ENCODE data around the gene UNC13B. TPM values are rescaled to one million over a fixed set of nuclear protein-coding genes. Genes with fewer than 3 reads are reported as not detected.

Gene UNC13B
- total RNA-seq, 1 experiment from 2014 or later = 17.6 TPM

DNA sequence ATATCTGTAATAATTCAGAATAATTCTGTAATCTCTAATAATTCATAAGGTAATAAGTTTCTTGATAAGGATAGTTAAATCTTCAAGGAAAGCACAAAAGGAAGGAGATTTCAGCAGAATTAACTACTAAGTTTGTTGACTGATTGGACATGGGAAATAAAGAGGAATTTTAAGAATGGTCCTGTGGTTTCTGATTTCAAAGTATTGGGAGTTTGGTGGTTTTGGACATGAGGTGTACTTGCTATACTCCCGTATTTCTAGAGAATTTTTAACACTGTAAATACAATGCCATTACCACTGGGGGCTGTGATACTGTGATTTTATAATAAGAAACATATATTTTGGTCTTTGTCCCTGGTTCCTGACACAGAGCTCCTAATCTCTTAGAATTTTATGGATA is 123.9 kb downstream of the UNC13B start:
- BruUV-seq (replicated peaks) = no TSS peak
- no peak overlapping the region for H2AFZ ChIP-seq (ENCODE audit: low read depth, low read length, poor library complexity, severe bottlenecking)
- POLR2A ChIA-PET = no interaction called here
- no peaks in the 10 kb centered on the region for H3K9me3 ChIP-seq (ENCODE audit: control insufficient read depth in 1 of 2, insufficient read depth in 1 of 2, low read depth in 1 of 2, low read length in 2 of 2)
- CTCF ChIA-PET = no interaction called here
- RAD21 ChIA-PET (ENCODE audit: low non-redundant PET in 1 of 2, low total read pairs in 2 of 2, uncharacterized antibody in 2 of 2, unreplicated experiment in 2 of 2) = no interaction called here
- DNase-seq (ENCODE audit: low read depth, low spot score) (no peak), ATAC-seq (no peak)
- H3K4me2 ChIP-seq (ENCODE audit: low read length) = no peak overlapping the region
- H3K4me3 ChIP-seq (replicated peaks in 1 of 2; ENCODE audit: low read depth in 1 of 2, low read length in 2 of 2) = no peak overlapping the region
- no peaks in the 10 kb centered on the region for H3K4me1 ChIP-seq (ENCODE audit: control insufficient read depth in 1 of 2, insufficient read depth in 2 of 2, low read length in 2 of 2)
- no peak overlapping the region for H3K9ac ChIP-seq (ENCODE audit: low read length)
- no peak for TF ChIP-seq EGR1 (IDR thresholded peaks at IDR 0.05; ENCODE audit: low read depth)
- TF ChIP-seq JUND (IDR thresholded peaks at IDR 0.05) = no peak
- no peak for TF ChIP-seq RAD21 (IDR thresholded peaks at IDR 0.05; ENCODE audit: low read depth)
- no peak for TF ChIP-seq EZH2 (IDR thresholded peaks at IDR 0.05)
- TF ChIP-seq POLR2A (IDR thresholded peaks at IDR 0.05; ENCODE audit: borderline replicate concordance, extremely low read depth, insufficient read depth, insufficient read length) = no peak
- TF ChIP-seq, protein P1, sequence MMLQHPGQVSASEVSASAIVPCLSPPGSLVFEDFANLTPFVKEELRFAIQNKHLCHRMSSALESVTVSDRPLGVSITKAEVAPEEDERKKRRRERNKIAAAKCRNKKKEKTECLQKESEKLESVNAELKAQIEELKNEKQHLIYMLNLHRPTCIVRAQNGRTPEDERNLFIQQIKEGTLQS (IDR thresholded peaks at IDR 0.05) = no peak
- no peak for TF ChIP-seq SRF (IDR thresholded peaks at IDR 0.05; ENCODE audit: low read depth)
- TF ChIP-seq EZH2phosphoT487 (IDR thresholded peaks at IDR 0.05; ENCODE audit: borderline replicate concordance) = no peak
- TF ChIP-seq ZNF274 (IDR thresholded peaks at IDR 0.05; ENCODE audit: low read depth, low read length) = no peak
- TF ChIP-seq SP1 (IDR thresholded peaks at IDR 0.05; ENCODE audit: low read depth) = no peak
- TF ChIP-seq, protein P2, sequence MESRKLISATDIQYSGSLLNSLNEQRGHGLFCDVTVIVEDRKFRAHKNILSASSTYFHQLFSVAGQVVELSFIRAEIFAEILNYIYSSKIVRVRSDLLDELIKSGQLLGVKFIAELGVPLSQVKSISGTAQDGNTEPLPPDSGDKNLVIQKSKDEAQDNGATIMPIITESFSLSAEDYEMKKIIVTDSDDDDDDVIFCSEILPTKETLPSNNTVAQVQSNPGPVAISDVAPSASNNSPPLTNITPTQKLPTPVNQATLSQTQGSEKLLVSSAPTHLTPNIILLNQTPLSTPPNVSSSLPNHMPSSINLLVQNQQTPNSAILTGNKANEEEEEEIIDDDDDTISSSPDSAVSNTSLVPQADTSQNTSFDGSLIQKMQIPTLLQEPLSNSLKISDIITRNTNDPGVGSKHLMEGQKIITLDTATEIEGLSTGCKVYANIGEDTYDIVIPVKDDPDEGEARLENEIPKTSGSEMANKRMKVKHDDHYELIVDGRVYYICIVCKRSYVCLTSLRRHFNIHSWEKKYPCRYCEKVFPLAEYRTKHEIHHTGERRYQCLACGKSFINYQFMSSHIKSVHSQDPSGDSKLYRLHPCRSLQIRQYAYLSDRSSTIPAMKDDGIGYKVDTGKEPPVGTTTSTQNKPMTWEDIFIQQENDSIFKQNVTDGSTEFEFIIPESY (IDR thresholded peaks at IDR 0.05; ENCODE audit: extremely low read depth, insufficient replicate concordance, low read length) = no peak
- TF ChIP-seq, protein P3, sequence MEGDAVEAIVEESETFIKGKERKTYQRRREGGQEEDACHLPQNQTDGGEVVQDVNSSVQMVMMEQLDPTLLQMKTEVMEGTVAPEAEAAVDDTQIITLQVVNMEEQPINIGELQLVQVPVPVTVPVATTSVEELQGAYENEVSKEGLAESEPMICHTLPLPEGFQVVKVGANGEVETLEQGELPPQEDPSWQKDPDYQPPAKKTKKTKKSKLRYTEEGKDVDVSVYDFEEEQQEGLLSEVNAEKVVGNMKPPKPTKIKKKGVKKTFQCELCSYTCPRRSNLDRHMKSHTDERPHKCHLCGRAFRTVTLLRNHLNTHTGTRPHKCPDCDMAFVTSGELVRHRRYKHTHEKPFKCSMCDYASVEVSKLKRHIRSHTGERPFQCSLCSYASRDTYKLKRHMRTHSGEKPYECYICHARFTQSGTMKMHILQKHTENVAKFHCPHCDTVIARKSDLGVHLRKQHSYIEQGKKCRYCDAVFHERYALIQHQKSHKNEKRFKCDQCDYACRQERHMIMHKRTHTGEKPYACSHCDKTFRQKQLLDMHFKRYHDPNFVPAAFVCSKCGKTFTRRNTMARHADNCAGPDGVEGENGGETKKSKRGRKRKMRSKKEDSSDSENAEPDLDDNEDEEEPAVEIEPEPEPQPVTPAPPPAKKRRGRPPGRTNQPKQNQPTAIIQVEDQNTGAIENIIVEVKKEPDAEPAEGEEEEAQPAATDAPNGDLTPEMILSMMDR (IDR thresholded peaks at IDR 0.05 in 2 of 3, conservative IDR thresholded peaks at IDR 0.05 in 1 of 3; ENCODE audit: borderline replicate concordance in 1 of 3, insufficient read depth in 1 of 3, low read depth in 2 of 3, low read length in 2 of 3) = no peak
- TF ChIP-seq, protein P4, sequence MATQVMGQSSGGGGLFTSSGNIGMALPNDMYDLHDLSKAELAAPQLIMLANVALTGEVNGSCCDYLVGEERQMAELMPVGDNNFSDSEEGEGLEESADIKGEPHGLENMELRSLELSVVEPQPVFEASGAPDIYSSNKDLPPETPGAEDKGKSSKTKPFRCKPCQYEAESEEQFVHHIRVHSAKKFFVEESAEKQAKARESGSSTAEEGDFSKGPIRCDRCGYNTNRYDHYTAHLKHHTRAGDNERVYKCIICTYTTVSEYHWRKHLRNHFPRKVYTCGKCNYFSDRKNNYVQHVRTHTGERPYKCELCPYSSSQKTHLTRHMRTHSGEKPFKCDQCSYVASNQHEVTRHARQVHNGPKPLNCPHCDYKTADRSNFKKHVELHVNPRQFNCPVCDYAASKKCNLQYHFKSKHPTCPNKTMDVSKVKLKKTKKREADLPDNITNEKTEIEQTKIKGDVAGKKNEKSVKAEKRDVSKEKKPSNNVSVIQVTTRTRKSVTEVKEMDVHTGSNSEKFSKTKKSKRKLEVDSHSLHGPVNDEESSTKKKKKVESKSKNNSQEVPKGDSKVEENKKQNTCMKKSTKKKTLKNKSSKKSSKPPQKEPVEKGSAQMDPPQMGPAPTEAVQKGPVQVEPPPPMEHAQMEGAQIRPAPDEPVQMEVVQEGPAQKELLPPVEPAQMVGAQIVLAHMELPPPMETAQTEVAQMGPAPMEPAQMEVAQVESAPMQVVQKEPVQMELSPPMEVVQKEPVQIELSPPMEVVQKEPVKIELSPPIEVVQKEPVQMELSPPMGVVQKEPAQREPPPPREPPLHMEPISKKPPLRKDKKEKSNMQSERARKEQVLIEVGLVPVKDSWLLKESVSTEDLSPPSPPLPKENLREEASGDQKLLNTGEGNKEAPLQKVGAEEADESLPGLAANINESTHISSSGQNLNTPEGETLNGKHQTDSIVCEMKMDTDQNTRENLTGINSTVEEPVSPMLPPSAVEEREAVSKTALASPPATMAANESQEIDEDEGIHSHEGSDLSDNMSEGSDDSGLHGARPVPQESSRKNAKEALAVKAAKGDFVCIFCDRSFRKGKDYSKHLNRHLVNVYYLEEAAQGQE (IDR thresholded peaks at IDR 0.05; ENCODE audit: low read depth) = no peak
- H3K9me2 ChIP-seq (ENCODE audit: insufficient read depth) = no peaks in the 10 kb centered on the region
- no peaks in the 10 kb centered on the region for H3K36me3 ChIP-seq (ENCODE audit: control insufficient read depth in 1 of 2, insufficient read depth in 2 of 2, low read length in 2 of 2)
- no peak overlapping the region for H3K27ac ChIP-seq (ENCODE audit: low read depth, low read length)
- no peaks in the 10 kb centered on the region for H3K79me2 ChIP-seq (ENCODE audit: insufficient read depth, low read length)
- intact Hi-C loops (cut with micrococcal nuclease) = no loop called here
- H3K27me3 ChIP-seq (ENCODE audit: insufficient read depth, low read length) = no peaks in the 10 kb centered on the region
- H4K20me1 ChIP-seq (ENCODE audit: insufficient read depth) = no peaks in the 10 kb centered on the region
